K562 (cell line): Measurements from ENCODE around the gene RSRC1. TPM values are rescaled to one million over a fixed set of nuclear protein-coding genes. Genes with fewer than 3 reads are reported as not detected.
A peak's percentile ranks its signal among the peaks of the same experiment; 100 is the strongest.

Experiments
- ATAC-seq: fragments of 200-7000 bp; cut with Tn5 transposase; 3 replicates; pipeline ENCODE4 v1.9.1; 2020; ENCODE audit warnings: moderate library complexity
- BruUV-seq: library from RNA; stranded (reverse); fragments of 400-500 nt; replicated peaks from 2 replicates; lab custom pipeline; 2021; lab: Mats Ljungman, UMichigan
- CTCF ChIA-PET: fragments of 300-600 bp; formaldehyde crosslinking; extraction: SDS; loops from one replicate; lab custom pipeline; 2021; ENCODE audit warnings: low intra/inter-chr PET ratio; lab: Yijun Ruan, JAX
- POLR2A ChIA-PET: fragments of 300-600, 350-650 bp; sonication (Branson Sonifier 250); formaldehyde crosslinking; extraction: SDS; loops from one replicate; lab custom pipeline; 2021; ENCODE audit warnings: antibody characterized with exemption, inconsistent platforms; lab: Yijun Ruan, JAX
- DNase-seq, 4 experiments: peaks; one replicate each; pipeline versions ENCODE4 v3.0.0 to v3.0.0-alpha.2; 2011 to 2018; ENCODE audit warnings: low spot score in 3 of 4, mixed read lengths in 3 of 4; ENCODE audit errors: extremely low read depth in 1 of 4
- FAIRE-seq: peaks from 2 replicates; lab custom pipeline; 2011; peaks lifted over from hg19 to GRCh38; lab: Jason Lieb, UNC
- H2AFZ ChIP-seq: 2 replicates; pipeline ENCODE4 v1.6.0; 2011; ENCODE audit warnings: low read depth, low read length, control low read depth, inconsistent platforms
- H3K27ac ChIP-seq: fragments of 200-600 bp; 3 replicates; pipeline ENCODE4 v1.8.0; 2011; ENCODE audit warnings: low read depth, mild to moderate bottlenecking, control low read depth, inconsistent platforms, low read length, moderate library complexity, mixed read lengths; ENCODE audit errors: extremely low read depth
- H3K27me3 ChIP-seq, 2 experiments: fragments of 300-600 bp in 1 of 2; 2 replicates in 1 of 2; 3 replicates in 1 of 2; pipeline versions ENCODE4 v1.6.0 to v1.8.0; 2011; ENCODE audit warnings: inconsistent platforms in 2 of 2, low read length in 2 of 2, mild to moderate bottlenecking in 1 of 2, mixed read lengths in 1 of 2, moderate library complexity in 1 of 2; ENCODE audit not compliant: control insufficient read depth in 2 of 2, insufficient read depth in 2 of 2
- H3K36me3 ChIP-seq: fragments of 300-600 bp; 3 replicates; pipeline ENCODE4 v1.8.0; 2011; ENCODE audit warnings: mild to moderate bottlenecking, low read length, inconsistent platforms; ENCODE audit not compliant: control insufficient read depth, insufficient read depth
- H3K4me1 ChIP-seq, 2 experiments: fragments of 200-600 bp in 1 of 2; replicated peaks in 1 of 2; 2 replicates in 1 of 2; 3 replicates in 1 of 2; pipeline versions ENCODE4 v1.5.1 to v1.8.0; 2011; ENCODE audit warnings: inconsistent platforms in 2 of 2, low read length in 2 of 2, mild to moderate bottlenecking in 1 of 2, mixed read lengths in 1 of 2, moderate library complexity in 1 of 2; ENCODE audit not compliant: control insufficient read depth in 2 of 2, insufficient read depth in 2 of 2
- H3K4me2 ChIP-seq: 2 replicates; pipeline ENCODE4 v1.6.1; 2011; ENCODE audit warnings: low read length, control low read depth, inconsistent platforms, mixed read lengths; ENCODE audit not compliant: insufficient read depth
- H3K4me3 ChIP-seq: fragments of 200-600 bp; sonication (generic), shearing (Covaris generic); 2 replicates; pipeline ENCODE4 v1.5.1; 2016; ENCODE audit warnings: control low read depth, inconsistent platforms
- H3K79me2 ChIP-seq: fragments of 200-600 bp; 3 replicates; pipeline ENCODE4 v1.8.0; 2011; ENCODE audit warnings: low read length, inconsistent platforms; ENCODE audit not compliant: control insufficient read depth, insufficient read depth
- H3K9ac ChIP-seq, 2 experiments: 2 replicates each; pipeline versions ENCODE4 v1.6.0 to v1.6.1; 2011; ENCODE audit warnings: low read depth in 2 of 2, low read length in 2 of 2, control low read depth in 1 of 2, inconsistent platforms in 1 of 2, mild to moderate bottlenecking in 1 of 2, mixed read lengths in 1 of 2; ENCODE audit not compliant: insufficient read depth in 1 of 2
- H3K9me1 ChIP-seq: one replicate; pipeline ENCODE4 v1.6.0; 2011; ENCODE audit warnings: inconsistent platforms, mild to moderate bottlenecking, low read length, moderate library complexity; ENCODE audit not compliant: control insufficient read depth, insufficient read depth
- H3K9me3 ChIP-seq: replicated peaks from 2 replicates; pipeline ENCODE4 v1.5.1; 2011; ENCODE audit warnings: low read depth, low read length, inconsistent platforms; ENCODE audit not compliant: control insufficient read depth, insufficient read depth
- H4K20me1 ChIP-seq: replicated peaks from 2 replicates; pipeline ENCODE4 v1.6.1; 2011; ENCODE audit warnings: low read length, inconsistent platforms, mixed read lengths; ENCODE audit not compliant: control insufficient read depth, insufficient read depth
- HDAC6 ChIP-seq: IDR thresholded peaks from 2 replicates; pipeline ENCODE4 v1.6.1; 2012; ENCODE audit warnings: low read depth, mild to moderate bottlenecking, control low read depth, inconsistent platforms, low read length, moderate library complexity
- ILK ChIP-seq: fragments of 450-650 bp; IDR thresholded peaks from 2 replicates; pipeline ENCODE4 v1.6.1; 2016; ENCODE audit warnings: missing genetic modification characterization, low read depth, mild to moderate bottlenecking, missing compliant biosample characterization, moderate library complexity, borderline replicate concordance
- MAFG ChIP-seq: fragments of 450-650 bp; conservative IDR thresholded peaks from 2 replicates; pipeline ENCODE4 v1.6.1; 2016; ENCODE audit warnings: missing genetic modification characterization, missing compliant biosample characterization
- NFIC ChIP-seq: fragments of 450-650 bp; IDR thresholded peaks from 2 replicates; pipeline ENCODE4 v1.6.1; 2017; ENCODE audit warnings: mild to moderate bottlenecking, inconsistent platforms
- RAD21 ChIP-seq, 2 experiments: fragments of 250-450 bp in 1 of 2; fragments of 450-650 bp in 1 of 2; sonication (Bioruptor Pico) in 1 of 2; formaldehyde crosslinking in 1 of 2; IDR thresholded peaks in 1 of 2; conservative IDR thresholded peaks in 1 of 2; 2 replicates each; pipeline versions ENCODE4 v1.4.0 to v1.8.0; 2020 to 2022; ENCODE audit warnings: mild to moderate bottlenecking in 2 of 2, moderate library complexity in 1 of 2
- REST ChIP-seq, 2 experiments: fragments of 450-650 bp; formaldehyde crosslinking in 1 of 2; IDR thresholded peaks; 2 replicates each; pipeline versions ENCODE4 v1.4.0 to v1.6.1; 2014 to 2020; ENCODE audit warnings: mild to moderate bottlenecking in 2 of 2, borderline replicate concordance in 1 of 2, low read depth in 1 of 2
- WGBS: fragments of 100-300 bp; shearing (Covaris generic); methylation state at CpG from one replicate; pipeline ENCODE4 v1.1.6; 2016; ENCODE audit warnings: low coverage, mixed read lengths; ENCODE audit not compliant: insufficient coverage; ENCODE audit errors: missing lambda C conversion rate; 5-methylcytosine and 5-hydroxymethylcytosine counted together
- in situ Hi-C: fragments of 300-500 bp; cut with MboI; formaldehyde crosslinking; loops from 4 replicates; pipeline ENCODE4 v1.15.0; 2018; ENCODE audit warnings: inconsistent platforms, mixed read lengths
- intact Hi-C: fragments of 100-400 bp; cut with micrococcal nuclease; formaldehyde crosslinking; loops from 2 replicates; pipeline ENCODE4 v1.14.2; 2022
- polyA plus RNA-seq, 8 experiments: library from polyadenylated mRNA; depleted of rRNA in 4 of 8; stranded (reverse) in 5 of 8; unstranded in 3 of 8; fragments of >200 nt; fragmentation: Nextera tagmentation in 2 of 8; fragmentation: Illumina TruSeq in 1 of 8; extraction: Ambion mirVana in 2 of 8; extraction: Trizol in 1 of 8; gene quantifications; 2 replicates each; pipeline versions ENCODE4 v1.2.1 to v1.2.3, GENCODE V29; 2011 to 2014; ENCODE audit warnings: inconsistent platforms in 1 of 8, missing spikeins in 1 of 8
- total RNA-seq, 7 experiments: library from RNA; depleted of rRNA in 6 of 7; stranded (reverse); fragments of >200 nt in 6 of 7; fragmentation: Illumina TruSeq in 2 of 7; extraction: Trizol in 2 of 7; gene quantifications; 2 replicates each; pipeline versions ENCODE4 v1.2.1 to v1.2.3, GENCODE V29; 2011 to 2021; ENCODE audit warnings: low replicate concordance in 1 of 7

The RSRC1 gene
- total and polyA plus RNA-seq, 9 of the 15 experiments (the other 6 are each of a cell fraction or from before 2014, with no cell fraction given): 19.3 to 128 (median 75.5) TPM

- POLR2A ChIA-PET: interaction anchor here (1.1 to 1.2 kb wide), 2 partner anchors 10 to 15 kb away, joined by 4 read pairs; no protein-coding TSS in a partner anchor
- CTCF ChIA-PET: no interaction called here
- no peak overlapping the region for H3K9ac ChIP-seq
- H2AFZ ChIP-seq: no peak overlapping the region
- no peaks in the 10 kb centered on the region for H3K4me1 ChIP-seq
- in situ Hi-C loops: no loop called here
- no peaks in the 10 kb centered on the region for H3K9me3 ChIP-seq
- no TSS peak for BruUV-seq
- H4K20me1 ChIP-seq: no peaks in the 10 kb centered on the region
- no peaks in the 10 kb centered on the region for H3K9me1 ChIP-seq
- TF ChIP-seq NFIC: peak; percentile 67
- no peak for TF ChIP-seq HDAC6
- H3K79me2 ChIP-seq: peaks cover 7% of the 10 kb centered on the region; the same call in 1 of the 3 replicates
- WGBS: 77% methylated on average over 4 of the region's 4 CpGs
- no peak overlapping the region for H3K4me3 ChIP-seq
- intact Hi-C loops: no loop called here
- H3K36me3 ChIP-seq: no peaks in the 10 kb centered on the region
- DNase-seq: no peak
- no peak overlapping the region for H3K27ac ChIP-seq
- no peak overlapping the region for H3K4me2 ChIP-seq
- no peaks in the 10 kb centered on the region for H3K27me3 ChIP-seq
- no peak for FAIRE-seq
- no peak for ATAC-seq
These were observed 150.5 kb downstream of the RSRC1 start for GRCh38 chr3:158260392-158260791.

DNA sequence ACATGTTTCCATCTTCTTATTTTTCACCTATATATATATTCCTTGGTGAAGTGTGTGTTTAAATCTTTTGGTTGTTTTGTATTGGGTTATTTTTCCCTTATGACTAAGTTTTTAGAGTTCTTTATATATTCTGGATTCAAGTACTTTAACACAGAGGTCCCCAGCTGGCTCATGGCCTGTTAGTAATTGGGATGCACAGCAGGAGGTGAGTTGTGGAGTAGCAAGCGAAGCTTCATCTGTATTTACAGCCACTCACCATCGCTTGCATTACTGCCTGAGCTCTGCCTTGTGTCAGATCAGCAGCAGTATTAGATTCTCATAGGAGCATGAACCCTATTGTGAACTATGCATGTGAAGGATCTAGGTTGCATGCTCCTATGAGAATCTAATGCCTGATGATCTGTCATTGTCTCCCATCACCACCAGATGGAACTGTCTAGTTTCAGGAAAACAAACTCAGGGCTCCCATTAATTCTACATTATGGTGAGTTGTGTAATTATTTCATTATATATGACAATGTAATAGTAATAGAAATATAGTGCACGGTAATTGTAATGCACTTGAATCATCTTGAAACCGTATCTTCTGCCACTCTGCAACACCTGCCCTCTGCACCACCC lies 151.6 kb downstream of the RSRC1 start:
- WGBS: 86% methylated on average over 4 of the region's 4 CpGs
- intact Hi-C loops (no loop called here), in situ Hi-C loops (no loop called here)
- H4K20me1 ChIP-seq: no peaks in the 10 kb centered on the region
- no peak overlapping the region for H3K27ac ChIP-seq
- DNase-seq: peak in 1 of 4 experiments; percentile 4
- CTCF ChIA-PET: no interaction called here
- H2AFZ ChIP-seq: no peak overlapping the region
- no peak for ATAC-seq
- no peaks in the 10 kb centered on the region for H3K9me3 ChIP-seq
- BruUV-seq: no TSS peak
- no peak for FAIRE-seq
- POLR2A ChIA-PET: interaction anchor here (1.2 kb wide), 1 partner anchor 14 kb away, joined by 4 read pairs; no protein-coding TSS in a partner anchor
- no peaks in the 10 kb centered on the region for H3K9me1 ChIP-seq
- H3K36me3 ChIP-seq: no peaks in the 10 kb centered on the region
- H3K4me3 ChIP-seq: no peak overlapping the region
- H3K4me2 ChIP-seq: no peak overlapping the region
- no peaks in the 10 kb centered on the region for H3K4me1 ChIP-seq
- no peaks in the 10 kb centered on the region for H3K27me3 ChIP-seq
- peaks cover 7% of the 10 kb centered on the region; the same call in 1 of the 3 replicates for H3K79me2 ChIP-seq
- no peak overlapping the region for H3K9ac ChIP-seq
- TF ChIP-seq RAD21 (CRISPR knock-in tag; conservative IDR thresholded peaks at IDR 0.05 in 1 of 2, IDR thresholded peaks at IDR 0.05 in 1 of 2) (peak in 1 of 2 experiments; percentile 32; a peak in 2 of 4 replicates), ILK (tag) (no peak), REST (IDR thresholded peaks at IDR 0.05; ENCODE audit: borderline replicate concordance) (peak; percentile 16; the same call in 1 of the 2 replicates), REST (CRISPR knock-in tag; IDR thresholded peaks at IDR 0.05; ENCODE audit: low read depth) (no peak), MAFG (tag) (no peak)
